Upper lobe of left lung (tissue), 4 donors: ENCODE results near the gene TBC1D8.

Experiments used
- CTCF ChIP-seq, 6 experiments: fragments of 450-650 bp in 4 of 6; fragments of 200-600 bp in 2 of 6; sonication (generic) in 2 of 6; IDR thresholded peaks; one replicate each; pipeline ENCODE4 v1.5.1; 2016 to 2019; ENCODE audit warnings: antibody characterized with exemption in 6 of 6
- EP300 ChIP-seq, 4 donors: sonication (generic); formaldehyde crosslinking; IDR thresholded peaks; one replicate each; pipeline ENCODE4 v1.5.1; 2017; ENCODE audit warnings: antibody characterized with exemption in 4 of 4, control low read depth in 2 of 4
- POLR2A ChIP-seq, 4 donors: fragments of 450-650 bp; IDR thresholded peaks; one replicate each; pipeline ENCODE4 v1.5.1; 2016 to 2017; ENCODE audit warnings: antibody characterized with exemption in 4 of 4, mild to moderate bottlenecking in 2 of 4
- POLR2AphosphoS5 ChIP-seq, 2 donors: sonication (generic); formaldehyde crosslinking; IDR thresholded peaks; one replicate each; pipeline ENCODE4 v1.5.1; 2017; ENCODE audit warnings: antibody characterized with exemption in 2 of 2

- TF ChIP-seq CTCF (IDR thresholded peaks at IDR 0.05) (no peak), POLR2AphosphoS5 (IDR thresholded peaks at IDR 0.05) (no peak), POLR2A (IDR thresholded peaks at IDR 0.05) (no peak), EP300 (IDR thresholded peaks at IDR 0.05) (no peak)
Measured at GRCh38 chr2:101179982-101180381, 28.8 kb upstream of the TBC1D8 start.
